Stimulated activated CD8-positive, alpha-beta memory T cell treated with anti-CD3 and anti-CD28 coated beads, Interleukin-7, amount 100 ng/mL, for 4 hours (primary cell): Measurements from ENCODE around the gene RBSN.
"Not testable (repeated sequence)": the region's sequence is repeated elsewhere in the genome, so short reads cannot be mapped to it uniquely, and the experiment has no call there.

Source experiments
- DNase-seq, 2 donors: peaks; one replicate each; pipeline ENCODE4 v3.0.0-alpha.2; 2020; ENCODE audit warnings: low read depth in 2 of 2

Gene RBSN

GRCh38 chr3:15098503-15099363 lies at the start of gene RBSN:
Gene RBSN (minus strand): TSS chr3:15099148. CDS start chr3:15096120, 3,028 bp downstream.
- peak; percentile 92 to 94 for DNase-seq

DNA sequence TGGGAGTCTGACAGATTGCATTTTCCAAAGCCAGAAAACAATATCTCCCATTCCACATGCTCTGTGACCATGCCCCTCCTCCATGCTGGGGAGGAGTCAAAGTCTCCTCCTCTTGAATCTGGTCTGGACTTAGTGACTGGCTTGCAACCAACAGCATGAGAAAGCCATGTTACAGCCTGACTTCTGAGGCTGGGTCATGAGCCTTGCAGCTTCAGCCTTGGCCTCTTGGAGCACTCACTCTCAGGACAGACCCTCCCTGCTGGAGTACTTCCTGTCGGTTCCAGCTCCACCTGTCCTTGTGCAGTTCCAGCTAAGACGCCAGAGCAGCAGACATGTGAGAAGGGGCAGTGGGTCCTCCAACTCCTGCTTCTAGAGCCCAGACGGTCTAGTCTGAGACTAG lies 49.7 kb upstream of the RBSN start:
- DNase-seq: no peak

DNA sequence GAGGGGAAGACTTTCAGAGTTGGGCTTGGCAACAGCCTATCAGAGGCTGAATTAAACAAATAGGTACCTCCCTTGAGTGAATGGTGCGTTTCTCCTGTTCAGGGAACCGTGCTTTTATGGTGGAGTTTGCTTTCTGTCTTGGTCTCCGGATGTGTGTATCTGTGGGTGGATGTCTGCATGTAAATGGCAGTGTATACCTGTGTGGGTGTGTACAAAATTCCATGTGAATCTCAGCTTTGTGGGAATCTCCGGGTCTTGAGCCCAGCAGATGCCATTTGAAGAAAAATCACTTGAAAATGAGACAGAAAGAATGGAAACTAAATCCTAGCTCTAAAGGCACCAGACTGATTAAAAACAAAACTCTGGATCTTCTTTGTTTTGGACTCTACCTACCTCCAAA lies 37.9 kb upstream of the RBSN start:
- DNase-seq: not testable (repeated sequence)

- DNase-seq: not testable (repeated sequence)
These were observed 36.0 kb upstream of the RBSN start for GRCh38 chr3:15134968-15135367.

- DNase-seq: not testable (repeated sequence)
These were observed 29.5 kb upstream of the RBSN start for GRCh38 chr3:15128403-15128802.

DNA sequence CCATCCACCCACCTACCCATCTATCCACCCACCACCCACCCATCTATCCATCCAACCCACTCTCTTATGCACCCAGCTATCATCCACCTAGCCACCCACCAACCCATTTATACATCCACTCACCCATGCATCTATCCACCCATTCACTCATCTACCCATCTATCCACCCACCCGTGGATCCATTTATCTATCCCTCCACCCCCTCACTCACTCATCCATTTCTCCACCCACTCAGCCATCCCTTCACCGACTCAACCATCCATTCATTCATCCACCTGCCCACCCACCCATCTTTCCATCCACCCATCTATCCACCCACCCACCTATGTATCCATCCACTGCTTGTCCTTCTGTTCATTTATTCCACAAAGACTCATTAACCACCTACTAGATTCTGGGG lies 28.0 kb upstream of the RBSN start:
- DNase-seq: not testable (repeated sequence)

- DNase-seq: no peak
These were observed 23.4 kb upstream of the RBSN start for GRCh38 chr3:15122398-15122797.

GRCh38 chr3:15121936-15122335 lies 23.0 kb upstream of the RBSN start:
- no peak for DNase-seq

DNA sequence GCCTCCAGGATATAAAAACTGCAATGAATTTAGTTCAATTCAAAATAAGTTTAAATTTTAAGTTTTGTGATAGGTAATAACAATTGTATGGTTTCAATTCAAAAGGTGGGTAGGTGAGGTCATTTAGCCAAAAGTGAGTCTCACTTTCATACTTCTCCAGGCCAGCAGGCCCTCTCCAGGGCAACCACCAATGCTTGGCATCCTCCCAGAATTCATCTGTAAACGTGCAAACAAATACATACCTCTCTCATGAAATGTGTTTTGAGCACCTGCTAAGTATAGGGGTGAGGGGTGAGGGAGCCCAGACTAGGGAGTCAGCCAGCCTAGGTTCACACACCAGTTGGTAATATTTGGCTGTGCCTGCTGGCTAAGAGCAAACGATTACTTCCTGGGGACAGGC lies 22.0 kb upstream of the RBSN start:
- no peak for DNase-seq

- DNase-seq: no peak
These were observed 18.1 kb upstream of the RBSN start for GRCh38 chr3:15117011-15117410.

- no peak for DNase-seq
These were observed 17.2 kb upstream of the RBSN start for GRCh38 chr3:15116032-15116669.

GRCh38 chr3:15114466-15115358 lies 15.8 kb upstream of the RBSN start:
- DNase-seq: no peak

DNA sequence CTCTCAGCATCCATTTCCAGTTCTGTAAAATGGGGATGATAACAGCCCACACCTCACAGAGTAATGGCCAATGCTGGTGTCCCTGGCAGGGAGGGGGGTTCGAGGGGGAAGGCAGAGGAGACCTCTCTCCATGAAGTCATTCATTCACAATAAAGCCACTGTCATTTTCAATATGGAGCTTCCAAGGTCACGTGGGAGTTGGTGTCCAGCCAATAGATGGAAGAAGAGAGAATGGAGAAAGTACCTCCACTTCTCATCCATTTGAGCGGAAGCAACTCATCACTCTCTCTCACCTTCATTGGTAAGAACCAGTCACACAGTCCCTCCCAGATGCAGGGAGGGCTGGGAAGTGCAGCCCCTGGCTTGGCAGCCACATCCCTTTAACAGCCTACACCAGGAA lies 14.9 kb upstream of the RBSN start:
- no peak for DNase-seq

DNA sequence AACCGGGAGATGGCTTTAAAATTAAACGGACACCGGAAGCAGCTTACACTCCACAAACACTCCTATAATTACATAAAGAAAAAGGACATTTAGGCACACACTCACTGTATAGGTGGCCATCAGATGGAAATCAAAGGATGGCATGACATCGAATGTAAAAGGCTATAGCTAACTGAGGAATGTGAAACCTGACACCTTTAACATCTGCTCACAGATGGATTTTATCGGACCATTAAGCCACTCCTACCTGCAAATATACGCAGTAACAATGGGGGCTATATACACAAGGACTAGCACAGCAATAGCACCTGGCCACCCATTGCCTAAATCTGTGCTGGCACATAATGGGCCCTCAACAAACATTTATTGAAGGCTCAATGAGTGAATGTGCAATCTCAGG lies 14.5 kb upstream of the RBSN start:
- no peak for DNase-seq

DNA sequence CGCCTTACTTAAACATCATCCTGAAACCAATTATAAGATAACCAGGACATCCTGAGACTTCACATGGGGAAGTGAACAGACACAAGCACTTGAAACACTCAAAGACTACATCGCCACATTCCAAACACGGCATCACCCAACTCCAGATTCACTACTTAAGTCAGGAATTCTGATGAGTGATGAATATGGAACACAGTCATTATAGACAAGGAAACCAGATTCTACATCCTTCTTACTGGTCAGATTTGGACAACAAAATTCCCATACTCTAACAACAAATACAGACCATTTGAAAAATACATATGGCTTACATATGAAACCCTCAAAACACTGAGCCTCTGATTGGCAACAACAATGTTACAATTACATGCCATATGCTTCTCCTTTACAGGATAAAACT lies 13.1 kb upstream of the RBSN start:
- no peak for DNase-seq

DNA sequence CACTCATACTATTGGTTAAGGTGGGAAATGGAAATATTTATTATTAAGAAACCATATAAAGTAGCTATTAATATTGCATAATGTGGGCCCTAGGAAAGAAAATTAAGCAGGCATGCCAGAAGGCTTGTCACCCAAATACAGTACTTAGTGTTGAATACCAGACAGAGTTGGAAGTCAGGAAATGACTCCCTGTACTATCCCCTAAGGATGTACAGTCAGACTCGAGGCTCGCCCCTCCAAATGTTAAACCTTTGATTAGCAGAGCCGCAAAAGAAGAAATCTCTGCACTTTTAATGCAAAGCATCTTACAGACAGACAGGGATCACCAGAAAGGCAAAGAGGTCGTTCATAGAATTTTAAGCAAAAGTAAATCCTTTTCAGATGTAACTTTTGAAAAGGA lies 11.3 kb upstream of the RBSN start:
- no peak for DNase-seq

DNA sequence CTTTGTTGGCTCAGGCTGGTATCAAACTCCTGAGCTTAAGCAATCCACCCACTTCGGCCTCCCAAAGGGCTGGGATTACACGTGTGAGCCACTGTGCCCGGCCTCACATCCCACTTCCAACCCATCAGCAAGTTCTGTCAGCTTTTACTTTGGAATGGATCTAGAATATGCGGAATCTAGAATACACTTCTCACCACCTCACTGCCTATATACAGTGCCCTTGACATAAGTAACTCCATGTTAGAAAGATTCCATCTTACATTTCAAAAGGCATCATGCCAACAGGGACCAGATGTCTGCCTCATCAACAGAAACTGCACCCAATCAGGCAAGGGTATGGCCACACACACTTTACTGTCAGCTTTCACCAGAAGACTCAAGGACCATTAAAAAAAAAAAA lies 9.9 kb upstream of the RBSN start:
- no peak for DNase-seq

GRCh38 chr3:15108082-15108545 lies 9.2 kb upstream of the RBSN start:
- peak; percentile 36 to 53 for DNase-seq

DNA sequence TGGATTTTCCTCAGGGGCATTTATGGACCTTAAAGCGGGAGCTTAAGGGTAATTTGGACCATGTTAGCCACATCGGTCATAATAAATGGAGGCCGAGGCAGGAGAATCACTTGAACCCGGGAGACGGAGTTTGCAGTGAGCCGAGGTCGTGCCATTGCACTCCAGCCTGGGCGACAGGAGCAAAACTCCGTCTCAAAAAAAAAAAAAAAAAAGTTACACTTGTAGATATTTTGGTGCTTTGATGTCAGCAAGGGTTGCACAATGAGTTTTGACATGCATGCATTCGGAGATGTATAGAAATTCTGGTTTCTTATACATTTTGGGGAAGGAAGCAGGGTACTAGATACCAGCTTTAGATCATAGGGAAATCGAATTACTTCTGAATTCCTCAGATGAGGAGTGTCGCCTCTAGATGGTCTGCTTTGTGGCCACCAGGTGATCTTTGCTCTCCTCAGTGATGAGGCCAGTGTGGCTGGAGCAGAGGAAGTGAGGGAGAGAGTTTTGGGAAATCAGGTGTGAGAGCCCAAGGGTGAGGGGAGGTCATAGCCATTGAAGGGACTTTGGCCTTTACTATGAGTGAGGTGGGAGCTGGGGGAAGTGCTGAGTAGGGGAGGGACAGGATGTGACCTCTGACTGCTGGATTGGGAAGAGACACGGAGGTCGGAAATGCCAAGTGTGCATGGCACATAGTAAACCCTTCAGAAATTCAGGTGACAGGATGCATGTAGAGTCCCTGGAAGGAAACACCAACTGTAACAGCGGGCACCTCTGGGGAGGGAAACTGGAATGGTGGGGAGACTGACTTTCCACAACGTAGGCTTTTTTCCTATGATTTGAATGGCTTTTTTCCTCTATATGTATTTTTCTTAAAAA lies 8.4 kb upstream of the RBSN start:
- no peak for DNase-seq

DNA sequence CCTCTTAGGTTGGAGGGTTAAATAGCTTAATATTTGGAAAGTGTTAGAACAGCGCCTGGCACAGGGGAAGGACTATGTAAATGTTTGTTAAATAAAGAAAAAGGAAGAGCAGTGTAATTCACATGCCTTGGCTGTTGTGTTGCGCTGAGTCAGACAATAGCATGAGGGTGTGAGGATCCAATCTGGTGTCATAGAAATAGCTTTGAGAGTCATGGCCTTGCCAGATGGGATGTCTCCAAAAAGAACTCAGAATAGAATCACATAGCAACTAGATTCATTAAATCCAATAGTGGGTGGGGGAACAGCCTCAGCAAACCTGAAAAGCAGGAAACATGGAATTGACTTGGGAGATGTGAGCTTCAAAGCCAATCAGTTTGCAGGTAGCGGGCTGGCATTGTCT lies 3.9 kb upstream of the RBSN start:
- no peak for DNase-seq

DNA sequence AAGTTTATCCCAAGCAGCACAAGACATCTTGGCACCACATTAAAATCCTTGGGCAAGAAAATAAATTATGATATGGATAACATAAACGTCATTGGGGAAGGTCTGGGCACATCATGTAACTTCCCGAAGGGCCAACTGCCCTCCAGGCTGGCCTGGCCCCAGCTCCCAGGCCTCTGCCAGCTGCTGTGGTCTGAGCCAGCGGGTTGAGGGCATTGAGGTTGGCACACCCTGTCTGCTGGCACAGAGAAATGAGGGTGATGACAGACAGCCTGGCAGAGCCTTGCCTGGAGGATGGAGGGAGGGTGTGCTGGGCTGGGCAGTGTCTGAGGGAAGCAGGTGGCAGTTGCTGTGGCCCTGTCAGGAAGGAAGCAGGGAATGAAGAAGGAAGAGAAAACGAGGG lies 3.3 kb upstream of the RBSN start:
- no peak for DNase-seq
